ENCODE measurements around the gene BNC2.

The BNC2 gene

GRCh38 chr9:16627967-16628366 lies 242.5 kb downstream of the BNC2 start:
- no peaks in the 10 kb centered on the region for H3K27me3 ChIP-seq (replicated peaks)
- peak; percentile 94 for DNase-seq
- no peak for TF ChIP-seq CTCF (IDR thresholded peaks at IDR 0.05; ENCODE audit: low read depth, low read length, missing control alignments)
- in situ Hi-C loops (cut with HindIII; ENCODE audit: low pct_ligation_motif_present, low sequenced_read_pairs): no loop called here
- no peak overlapping the region for H3K4me3 ChIP-seq (ENCODE audit: low read depth, low read length)
- H3K27ac ChIP-seq: peak overlapping the region; percentile 84
- no peaks in the 10 kb centered on the region for H3K36me3 ChIP-seq (replicated peaks)

- Histone ChIP-seq H3K4me3 (ENCODE audit: low read depth, low read length) (no peak overlapping the region), H3K36me3 (replicated peaks) (no peaks in the 10 kb centered on the region), H3K27me3 (replicated peaks) (no peaks in the 10 kb centered on the region), H3K27ac (peak overlapping the region; percentile 84)
- DNase-seq: no peak
- no peak for TF ChIP-seq CTCF (IDR thresholded peaks at IDR 0.05; ENCODE audit: low read depth, low read length, missing control alignments)
- in situ Hi-C loops (cut with HindIII; ENCODE audit: low pct_ligation_motif_present, low sequenced_read_pairs): no loop called here
Observed at GRCh38 chr9:16627521-16627920, 242.9 kb downstream of the BNC2 start.

- no peaks in the 10 kb centered on the region for H3K27me3 ChIP-seq (replicated peaks)
- no peak for TF ChIP-seq CTCF (IDR thresholded peaks at IDR 0.05; ENCODE audit: low read depth, low read length, missing control alignments)
- H3K4me3 ChIP-seq (ENCODE audit: low read depth, low read length): no peak overlapping the region
- in situ Hi-C loops (cut with HindIII; ENCODE audit: low pct_ligation_motif_present, low sequenced_read_pairs): no loop called here
- peak overlapping the region; percentile 84 for H3K27ac ChIP-seq
- peak; percentile 89 for DNase-seq
- H3K36me3 ChIP-seq (replicated peaks): no peaks in the 10 kb centered on the region
Observed at GRCh38 chr9:16626577-16627130, 243.8 kb downstream of the BNC2 start.

GRCh38 chr9:16625811-16626210 lies 244.7 kb downstream of the BNC2 start:
- Histone ChIP-seq H3K27me3 (replicated peaks) (no peaks in the 10 kb centered on the region), H3K4me3 (ENCODE audit: low read depth, low read length) (no peak overlapping the region), H3K27ac (peak overlapping the region; percentile 84), H3K36me3 (replicated peaks) (no peaks in the 10 kb centered on the region)
- in situ Hi-C loops (cut with HindIII; ENCODE audit: low pct_ligation_motif_present, low sequenced_read_pairs): no loop called here
- DNase-seq: peak; percentile 29
- TF ChIP-seq CTCF (IDR thresholded peaks at IDR 0.05; ENCODE audit: low read depth, low read length, missing control alignments): no peak

- in situ Hi-C loops (cut with HindIII; ENCODE audit: low pct_ligation_motif_present, low sequenced_read_pairs): no loop called here
- Histone ChIP-seq H3K4me3 (ENCODE audit: low read depth, low read length) (no peak overlapping the region), H3K27ac (peak overlapping the region; percentile 84), H3K27me3 (replicated peaks) (no peaks in the 10 kb centered on the region), H3K36me3 (replicated peaks) (no peaks in the 10 kb centered on the region)
- DNase-seq: no peak
- no peak for TF ChIP-seq CTCF (IDR thresholded peaks at IDR 0.05; ENCODE audit: low read depth, low read length, missing control alignments)
Observed at GRCh38 chr9:16625161-16625631, 245.3 kb downstream of the BNC2 start.

GRCh38 chr9:16624744-16625117 lies 245.7 kb downstream of the BNC2 start:
- Histone ChIP-seq H3K4me3 (ENCODE audit: low read depth, low read length) (no peak overlapping the region), H3K27me3 (replicated peaks) (no peaks in the 10 kb centered on the region), H3K27ac (no peak overlapping the region), H3K36me3 (replicated peaks) (no peaks in the 10 kb centered on the region)
- no peak for TF ChIP-seq CTCF (IDR thresholded peaks at IDR 0.05; ENCODE audit: low read depth, low read length, missing control alignments)
- in situ Hi-C loops (cut with HindIII; ENCODE audit: low pct_ligation_motif_present, low sequenced_read_pairs): no loop called here
- DNase-seq: no peak
